WERI-Rb-1 (cell line): Measurements from ENCODE around the gene ABCC2.
A peak's percentile ranks its signal among the peaks of the same experiment; 100 is the strongest.

ENCODE experiments used
- DNase-seq: peaks from one replicate; pipeline ENCODE4 v3.0.0-alpha.2; 2020
- H3K27ac ChIP-seq: fragments of 250-450 bp; sonication (Bioruptor Pico); 2 replicates; pipeline ENCODE4 v1.5.1; 2020; ENCODE audit warnings: mild to moderate bottlenecking, moderate library complexity
- H3K27me3 ChIP-seq: fragments of 250-450 bp; sonication (Bioruptor Pico); 2 replicates; pipeline ENCODE4 v1.5.1; 2021; ENCODE audit warnings: mild to moderate bottlenecking, low read depth, moderate library complexity; ENCODE audit not compliant: insufficient read depth, severe bottlenecking
- H3K36me3 ChIP-seq: fragments of 250-450 bp; sonication (Bioruptor Pico); 2 replicates; pipeline ENCODE4 v1.5.1; 2020; ENCODE audit warnings: mild to moderate bottlenecking, moderate library complexity
- H3K4me3 ChIP-seq: 2 replicates; pipeline ENCODE4 v1.5.1; 2011; ENCODE audit warnings: low read depth, mild to moderate bottlenecking, control low read depth, low read length
- H3K9me3 ChIP-seq: fragments of 250-450 bp; sonication (Bioruptor Pico); 2 replicates; pipeline ENCODE4 v1.5.1; 2021; ENCODE audit warnings: mild to moderate bottlenecking, moderate library complexity; ENCODE audit not compliant: severe bottlenecking
- TF ChIP-seq, protein P1 (sequence below): IDR thresholded peaks from 2 replicates; pipeline ENCODE4 v1.5.1; 2011; ENCODE audit warnings: low read depth, mild to moderate bottlenecking, control low read depth, inconsistent platforms, low read length

Gene ABCC2

DNA sequence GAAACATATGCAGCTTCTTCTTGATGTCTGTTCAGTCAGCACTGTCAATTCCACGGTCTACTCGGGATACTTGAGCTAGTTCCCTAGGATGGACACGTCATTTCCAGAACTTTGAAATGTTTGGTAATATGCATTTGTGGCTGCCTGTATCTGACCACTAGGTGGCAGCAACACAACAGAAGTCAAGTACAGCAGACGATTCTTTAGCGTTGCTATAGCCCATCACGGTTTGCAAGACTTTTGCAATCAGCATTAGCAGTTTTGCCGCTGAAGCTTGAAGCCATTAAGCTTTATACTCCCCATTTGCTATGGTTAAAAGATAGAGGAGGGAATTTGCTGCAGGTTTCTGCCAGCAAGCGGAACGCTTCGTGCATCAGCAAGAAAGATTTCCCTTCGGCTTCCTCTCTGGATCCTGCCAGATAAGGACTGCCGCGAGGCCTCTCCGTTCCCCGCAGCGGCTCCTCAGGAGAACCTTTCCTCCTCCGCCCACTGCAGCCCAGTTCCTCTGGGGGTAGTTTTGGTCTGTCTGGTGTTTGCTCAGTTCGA is 63.5 kb downstream of the ABCC2 start:
- H3K27ac ChIP-seq: no peak overlapping the region
- peak; percentile 71 for DNase-seq
- TF ChIP-seq, protein P1, sequence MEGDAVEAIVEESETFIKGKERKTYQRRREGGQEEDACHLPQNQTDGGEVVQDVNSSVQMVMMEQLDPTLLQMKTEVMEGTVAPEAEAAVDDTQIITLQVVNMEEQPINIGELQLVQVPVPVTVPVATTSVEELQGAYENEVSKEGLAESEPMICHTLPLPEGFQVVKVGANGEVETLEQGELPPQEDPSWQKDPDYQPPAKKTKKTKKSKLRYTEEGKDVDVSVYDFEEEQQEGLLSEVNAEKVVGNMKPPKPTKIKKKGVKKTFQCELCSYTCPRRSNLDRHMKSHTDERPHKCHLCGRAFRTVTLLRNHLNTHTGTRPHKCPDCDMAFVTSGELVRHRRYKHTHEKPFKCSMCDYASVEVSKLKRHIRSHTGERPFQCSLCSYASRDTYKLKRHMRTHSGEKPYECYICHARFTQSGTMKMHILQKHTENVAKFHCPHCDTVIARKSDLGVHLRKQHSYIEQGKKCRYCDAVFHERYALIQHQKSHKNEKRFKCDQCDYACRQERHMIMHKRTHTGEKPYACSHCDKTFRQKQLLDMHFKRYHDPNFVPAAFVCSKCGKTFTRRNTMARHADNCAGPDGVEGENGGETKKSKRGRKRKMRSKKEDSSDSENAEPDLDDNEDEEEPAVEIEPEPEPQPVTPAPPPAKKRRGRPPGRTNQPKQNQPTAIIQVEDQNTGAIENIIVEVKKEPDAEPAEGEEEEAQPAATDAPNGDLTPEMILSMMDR: peak; percentile 82
- no peaks in the 10 kb centered on the region for H3K27me3 ChIP-seq
- H3K9me3 ChIP-seq: no peaks in the 10 kb centered on the region
- no peak overlapping the region for H3K4me3 ChIP-seq
- H3K36me3 ChIP-seq: no peaks in the 10 kb centered on the region

DNA sequence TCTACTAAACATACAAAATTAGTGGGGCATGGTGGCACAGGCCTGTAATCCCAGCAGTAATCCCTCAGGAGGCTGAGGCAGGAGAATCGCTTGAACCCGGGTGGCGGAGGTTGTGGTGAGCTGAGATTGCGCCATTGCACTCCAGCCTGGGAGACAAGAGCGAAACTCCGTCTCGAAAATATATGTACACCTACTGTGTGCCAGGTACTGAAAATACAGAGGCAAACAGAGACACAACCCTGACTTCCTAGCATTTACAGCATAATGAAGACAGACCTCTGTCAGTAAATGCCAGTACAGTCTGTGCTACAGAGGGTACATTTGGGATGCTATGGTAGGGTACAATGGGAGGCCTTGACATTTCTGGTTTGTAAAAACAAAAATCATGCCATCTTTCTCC is 66.6 kb downstream of the ABCC2 start:
- TF ChIP-seq, protein P1: no peak
- Histone ChIP-seq H3K27ac (no peak overlapping the region), H3K27me3 (no peaks in the 10 kb centered on the region), H3K4me3 (no peak overlapping the region), H3K36me3 (no peaks in the 10 kb centered on the region), H3K9me3 (no peaks in the 10 kb centered on the region)
- DNase-seq: no peak

DNA sequence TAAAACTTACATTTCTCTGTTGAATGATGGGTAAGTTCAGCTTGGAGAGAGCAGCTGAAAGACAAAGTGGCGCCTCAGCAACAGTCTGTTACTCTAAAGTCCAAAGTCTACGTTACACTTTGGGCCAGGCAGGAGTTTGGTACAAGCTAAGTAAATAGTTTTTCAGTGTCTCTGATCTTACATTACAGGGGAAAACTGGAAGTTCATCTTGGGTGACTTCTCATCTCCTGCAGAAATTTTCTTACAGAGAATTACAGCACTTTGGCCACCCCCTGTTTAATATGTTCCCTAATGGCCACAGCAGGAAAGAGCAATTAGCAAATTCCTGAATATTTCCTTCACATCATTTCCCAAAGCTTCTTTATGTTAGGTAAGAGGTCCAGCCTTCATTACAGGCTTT is 67.1 kb downstream of the ABCC2 start:
- H3K4me3 ChIP-seq: no peak overlapping the region
- no peak overlapping the region for H3K27ac ChIP-seq
- no peaks in the 10 kb centered on the region for H3K36me3 ChIP-seq
- DNase-seq: no peak
- no peaks in the 10 kb centered on the region for H3K9me3 ChIP-seq
- no peaks in the 10 kb centered on the region for H3K27me3 ChIP-seq
- TF ChIP-seq, protein P1: no peak

DNA sequence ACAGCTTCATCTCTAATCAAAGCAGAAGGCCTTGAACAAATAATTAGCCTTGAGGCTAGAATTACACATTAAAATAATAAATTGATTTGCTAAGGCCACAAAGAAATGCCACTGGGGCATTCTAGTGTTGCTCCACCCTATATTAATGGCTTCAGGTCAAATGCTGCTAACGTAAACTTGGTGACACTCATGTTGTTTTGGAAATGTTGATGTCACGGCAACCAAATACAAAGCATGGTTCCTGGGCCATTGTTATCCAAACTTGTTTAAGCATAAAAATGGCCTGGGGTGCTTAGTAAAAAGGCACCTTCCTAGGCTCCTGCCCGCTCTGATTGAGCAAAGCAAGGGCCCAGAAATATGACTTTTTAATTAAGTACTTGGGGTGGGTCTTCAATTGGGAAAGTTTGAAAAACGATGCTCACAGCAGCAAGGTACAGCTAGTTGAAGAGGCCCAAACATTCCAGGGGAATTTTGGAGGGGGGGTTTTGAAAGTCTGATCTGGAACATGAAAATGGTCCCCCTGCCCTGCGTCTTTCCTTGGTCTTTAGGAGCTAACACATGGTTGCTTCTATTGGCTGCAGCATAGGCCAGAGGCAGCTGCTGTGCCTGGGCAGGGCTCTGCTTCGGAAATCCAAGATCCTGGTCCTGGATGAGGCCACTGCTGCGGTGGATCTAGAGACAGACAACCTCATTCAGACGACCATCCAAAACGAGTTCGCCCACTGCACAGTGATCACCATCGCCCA is 67.8 kb downstream of the ABCC2 start:
- TF ChIP-seq, protein P1: no peak
- no peaks in the 10 kb centered on the region for H3K36me3 ChIP-seq
- DNase-seq: no peak
- H3K27ac ChIP-seq: no peak overlapping the region
- no peaks in the 10 kb centered on the region for H3K9me3 ChIP-seq
- H3K4me3 ChIP-seq: no peak overlapping the region
- no peaks in the 10 kb centered on the region for H3K27me3 ChIP-seq

DNA sequence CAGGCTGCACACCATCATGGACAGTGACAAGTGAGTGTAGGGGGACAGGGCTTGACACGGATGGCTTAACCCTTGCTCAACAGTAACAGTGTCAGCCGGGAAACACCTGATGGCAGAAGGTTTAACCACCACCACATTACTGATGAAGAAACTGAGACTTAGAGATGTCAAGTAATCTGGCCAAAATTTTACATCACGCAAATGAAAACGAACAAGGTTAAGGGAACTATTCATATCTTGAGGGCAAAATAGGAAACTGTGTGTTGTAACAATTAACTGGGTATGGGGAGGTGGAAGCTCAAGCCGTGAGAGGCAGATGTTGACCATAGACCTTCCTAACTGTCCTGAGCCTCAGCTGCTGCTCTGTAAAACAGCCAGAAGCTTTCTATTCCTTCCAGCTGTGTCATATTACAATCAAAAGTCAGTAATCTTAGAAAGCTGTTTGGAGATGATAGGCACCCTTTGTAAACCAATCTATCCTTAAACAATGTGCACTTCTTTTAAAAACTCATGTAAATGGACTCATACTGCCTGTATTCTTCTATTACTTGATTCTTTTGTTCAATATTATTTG is 68.4 kb downstream of the ABCC2 start:
- H3K27me3 ChIP-seq: no peaks in the 10 kb centered on the region
- H3K27ac ChIP-seq: no peak overlapping the region
- no peak overlapping the region for H3K4me3 ChIP-seq
- no peaks in the 10 kb centered on the region for H3K36me3 ChIP-seq
- no peaks in the 10 kb centered on the region for H3K9me3 ChIP-seq
- TF ChIP-seq, protein P1: no peak
- no peak for DNase-seq

DNA sequence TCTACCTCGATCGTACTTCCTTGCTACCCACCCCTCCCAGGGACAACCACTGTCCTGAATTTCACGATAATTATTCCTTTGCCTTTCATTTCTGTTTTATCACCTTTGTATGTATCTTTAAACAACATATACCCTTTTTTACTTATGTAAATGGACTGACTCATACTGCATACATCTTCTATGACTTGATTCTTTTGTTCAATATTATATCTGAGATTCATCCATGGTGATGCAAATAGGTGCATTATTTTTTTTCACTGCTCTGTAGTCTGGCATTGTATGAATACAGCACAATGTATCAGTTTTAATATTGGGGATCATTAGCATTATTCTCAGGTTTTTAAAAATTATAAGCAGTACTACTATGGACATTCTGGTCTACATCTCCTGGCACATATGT is 69.4 kb downstream of the ABCC2 start:
- H3K27me3 ChIP-seq: no peaks in the 10 kb centered on the region
- TF ChIP-seq, protein P1: no peak
- no peak overlapping the region for H3K27ac ChIP-seq
- no peak overlapping the region for H3K4me3 ChIP-seq
- no peak for DNase-seq
- no peaks in the 10 kb centered on the region for H3K36me3 ChIP-seq
- H3K9me3 ChIP-seq: no peaks in the 10 kb centered on the region
